Cerebellar nuclear complex (tissue), 1 donor: ENCODE results near the gene NDUFV2.
"Not testable (repeated sequence)": the region's sequence is repeated elsewhere in the genome, so short reads cannot be mapped to it uniquely, and the experiment has no call there.

Source experiments
- DNase-seq, 2 experiments: peaks; one replicate each; lab custom pipeline; 2025; lab: John Stamatoyannopoulos, UW

NDUFV2 gene

DNA sequence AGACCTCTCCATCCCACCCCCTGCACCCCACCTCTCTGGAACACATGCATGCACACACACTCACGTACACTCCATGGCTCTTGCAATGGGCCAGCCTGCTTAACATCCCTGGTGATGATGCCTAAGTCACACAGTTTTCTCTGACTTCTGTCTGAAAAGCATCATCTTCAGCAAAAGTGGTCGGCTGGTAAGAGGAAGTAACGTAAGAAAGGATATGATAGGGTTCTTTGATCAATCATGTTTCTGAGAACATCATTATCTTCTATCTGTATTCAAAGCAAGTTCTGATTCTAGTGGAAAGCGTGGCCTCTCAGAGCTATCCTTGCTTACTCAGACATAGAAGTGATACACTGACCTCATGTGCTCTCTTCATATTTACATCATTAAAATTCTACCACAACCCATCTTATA, 11.4 kb upstream of the NDUFV2 start:
- no peak for DNase-seq

DNA sequence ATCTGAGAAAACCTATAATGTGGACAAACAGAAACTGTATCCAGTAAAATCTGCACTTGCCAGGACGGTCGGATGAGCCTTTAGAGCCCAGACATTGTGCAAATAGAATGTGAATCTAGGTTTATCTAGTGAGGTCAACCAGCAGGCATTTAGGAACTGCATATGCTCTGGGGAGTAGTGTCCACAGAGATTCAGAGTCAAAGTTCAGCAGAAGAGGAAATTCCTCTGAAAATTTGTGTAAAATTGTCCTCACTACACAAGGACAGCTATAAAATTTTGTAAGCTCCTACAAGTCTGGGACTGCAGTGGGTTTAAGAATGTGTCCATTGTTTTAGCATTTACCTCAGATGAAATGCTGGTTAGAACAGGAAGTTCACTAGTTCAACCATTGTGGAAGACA, 9.8 kb upstream of the NDUFV2 start:
- no peak for DNase-seq

DNA sequence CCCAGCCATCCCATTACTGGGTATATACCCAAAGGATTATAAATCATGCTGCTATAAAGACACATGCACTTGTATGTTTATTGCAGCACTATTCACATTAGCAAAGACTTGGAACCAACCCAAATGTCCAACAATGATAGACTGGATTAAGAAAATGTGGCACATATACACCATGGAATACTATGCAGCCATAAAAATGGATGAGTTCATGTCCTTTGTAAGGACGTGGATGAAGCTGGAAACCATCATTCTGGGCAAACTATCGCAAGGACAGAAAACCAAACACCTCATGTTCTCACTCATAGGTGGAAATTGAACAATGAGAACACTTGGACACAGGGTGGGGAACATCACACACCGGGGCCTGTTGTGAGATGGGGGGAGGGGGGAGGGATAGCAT, 9.4 kb upstream of the NDUFV2 start:
- not testable (repeated sequence) for DNase-seq

DNA sequence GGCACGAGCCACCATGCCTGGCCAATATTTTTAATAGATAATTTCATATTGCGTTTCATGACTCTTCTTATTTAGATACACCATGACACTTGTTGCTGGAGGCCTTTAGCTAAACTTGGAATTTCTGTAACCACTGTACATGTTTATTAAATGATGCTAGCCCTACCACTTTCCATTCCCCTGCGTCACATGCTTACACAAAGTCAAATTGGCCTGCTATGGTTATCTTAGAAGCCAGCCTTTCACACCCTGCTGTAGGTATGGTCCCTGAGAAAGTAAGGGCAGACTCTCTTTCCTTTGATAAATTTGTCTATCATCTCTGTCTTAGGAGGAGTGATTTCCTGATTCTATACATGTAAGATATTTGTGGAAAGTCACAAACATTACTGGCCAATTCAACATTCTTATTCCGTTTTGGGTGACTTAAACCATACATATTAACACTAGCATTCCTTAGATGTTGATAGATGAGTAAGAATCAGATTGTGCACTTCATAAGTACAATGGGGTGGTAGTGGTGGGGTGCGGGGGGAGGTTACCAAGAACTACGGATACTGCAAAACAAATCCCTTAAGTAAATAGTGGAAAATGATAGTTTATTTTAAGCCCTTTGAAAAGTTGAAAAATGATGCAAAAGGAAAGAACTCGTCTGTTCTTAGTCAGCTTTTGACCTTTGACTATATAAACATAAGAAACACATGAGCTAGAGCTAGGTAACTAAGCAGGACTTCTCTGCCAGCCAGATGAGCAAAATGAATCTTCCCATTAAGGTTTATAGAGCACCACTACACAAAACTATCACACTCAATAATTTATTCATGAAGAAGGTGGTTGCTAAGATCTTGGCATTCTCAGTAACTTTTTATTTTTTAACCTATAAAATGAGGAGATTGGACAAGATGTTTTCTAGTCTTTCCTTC, 7.9 kb upstream of the NDUFV2 start:
- no peak for DNase-seq

DNA sequence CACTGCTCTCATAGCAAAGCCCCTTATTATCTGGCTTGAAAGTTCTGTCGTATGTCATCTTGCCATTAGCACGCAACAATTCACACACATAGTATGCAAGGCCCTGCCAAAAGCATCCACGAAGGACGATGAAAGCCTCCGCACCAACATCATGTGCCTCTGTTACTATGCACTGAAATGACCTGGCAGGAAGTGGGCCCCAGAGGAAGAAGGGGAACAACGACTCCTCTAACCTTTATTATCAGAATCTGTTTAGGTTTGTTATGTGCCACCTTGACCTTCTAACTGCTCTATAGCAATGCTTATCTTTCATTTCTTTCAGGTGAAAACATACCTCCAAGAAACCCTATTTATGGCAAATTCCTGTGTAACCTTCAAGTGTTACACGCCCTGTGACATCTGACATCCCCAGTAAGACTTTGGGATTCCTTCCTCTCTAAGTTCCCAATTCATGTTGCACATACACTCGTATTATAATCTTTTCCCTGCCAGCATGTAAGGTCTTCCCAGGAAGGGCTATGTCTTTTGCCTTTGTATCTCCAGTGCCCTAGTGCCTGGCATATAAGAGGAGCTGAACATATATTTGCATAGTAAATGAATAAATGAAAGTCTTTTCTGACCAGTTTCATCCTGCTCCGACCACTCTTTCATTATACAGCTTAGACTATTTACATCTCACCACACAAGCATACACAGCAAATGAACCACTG, 7.0 kb upstream of the NDUFV2 start:
- DNase-seq = no peak

DNA sequence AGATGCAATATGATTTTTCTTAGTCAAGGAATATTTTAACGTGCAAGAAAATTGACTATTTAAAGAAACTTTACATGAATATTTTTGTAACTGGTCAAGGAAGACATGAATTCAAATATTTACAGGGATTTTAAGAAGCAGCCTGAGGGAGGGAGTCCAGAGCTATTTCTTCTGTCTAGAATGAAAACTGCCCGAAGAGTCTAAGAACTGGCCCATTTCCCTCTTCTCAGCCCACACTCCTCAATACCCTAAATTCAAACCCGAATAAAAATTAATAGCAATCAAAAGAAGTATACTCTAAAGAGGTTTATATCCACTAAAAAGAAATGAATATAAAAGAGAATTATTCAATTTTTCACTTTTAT, 6.5 kb upstream of the NDUFV2 start:
- DNase-seq = no peak

DNA sequence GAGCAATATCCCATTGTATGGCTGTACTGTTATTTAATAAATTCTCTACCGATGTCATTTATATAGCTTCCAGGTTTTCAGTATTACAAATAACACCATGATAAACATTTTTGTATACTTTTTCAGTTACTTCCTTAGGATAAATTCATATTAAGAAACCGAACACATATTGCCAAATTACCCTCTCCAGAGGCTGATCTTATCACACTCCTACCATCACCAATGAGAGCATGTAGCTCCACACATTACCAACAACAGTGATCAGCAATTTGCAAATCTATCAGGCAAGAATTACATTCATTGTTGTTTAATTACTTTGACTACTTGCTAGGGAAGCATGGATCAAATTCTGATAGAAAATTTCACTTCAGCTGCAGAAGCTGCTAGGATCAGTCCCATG, 5.8 kb upstream of the NDUFV2 start:
- DNase-seq = no peak

DNA sequence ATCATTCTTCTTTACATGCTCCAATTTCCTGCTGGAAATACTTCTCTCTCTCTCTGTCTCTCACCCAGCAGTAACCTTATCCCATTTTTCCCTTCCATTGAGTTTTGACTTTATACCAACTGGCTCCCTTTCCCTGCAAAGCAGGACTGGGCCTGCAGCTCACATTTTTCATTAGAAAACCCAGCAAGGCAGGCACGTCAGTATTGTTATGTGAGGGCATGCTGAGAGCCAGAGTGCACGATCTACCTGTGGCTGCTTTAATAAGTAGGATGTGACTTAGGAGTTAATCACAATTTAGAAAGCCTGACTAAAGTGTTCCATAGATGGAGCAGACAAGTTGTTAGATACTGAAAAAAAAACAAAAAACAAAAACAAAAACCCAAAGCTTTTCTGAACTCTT, 5.2 kb upstream of the NDUFV2 start:
- no peak for DNase-seq

DNA sequence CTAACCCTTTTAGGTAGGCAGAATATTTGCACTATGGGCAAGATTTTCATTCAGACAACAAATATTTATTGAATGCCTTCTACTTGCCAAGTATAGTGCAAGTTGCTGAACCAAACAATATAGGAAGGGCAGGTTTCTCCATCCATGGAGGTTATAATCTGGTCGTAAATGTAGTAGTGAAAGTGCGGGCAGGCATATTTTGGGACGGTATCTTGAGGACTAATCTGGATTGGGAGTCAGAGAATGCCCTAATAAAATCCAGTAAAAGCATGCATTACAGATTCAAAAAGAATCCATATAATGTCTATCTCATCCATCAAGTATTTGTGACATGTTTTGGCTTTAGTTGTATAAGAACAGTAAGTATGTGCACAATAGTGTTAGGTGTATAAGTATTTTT, 1.7 kb upstream of the NDUFV2 start:
- DNase-seq = no peak

DNA sequence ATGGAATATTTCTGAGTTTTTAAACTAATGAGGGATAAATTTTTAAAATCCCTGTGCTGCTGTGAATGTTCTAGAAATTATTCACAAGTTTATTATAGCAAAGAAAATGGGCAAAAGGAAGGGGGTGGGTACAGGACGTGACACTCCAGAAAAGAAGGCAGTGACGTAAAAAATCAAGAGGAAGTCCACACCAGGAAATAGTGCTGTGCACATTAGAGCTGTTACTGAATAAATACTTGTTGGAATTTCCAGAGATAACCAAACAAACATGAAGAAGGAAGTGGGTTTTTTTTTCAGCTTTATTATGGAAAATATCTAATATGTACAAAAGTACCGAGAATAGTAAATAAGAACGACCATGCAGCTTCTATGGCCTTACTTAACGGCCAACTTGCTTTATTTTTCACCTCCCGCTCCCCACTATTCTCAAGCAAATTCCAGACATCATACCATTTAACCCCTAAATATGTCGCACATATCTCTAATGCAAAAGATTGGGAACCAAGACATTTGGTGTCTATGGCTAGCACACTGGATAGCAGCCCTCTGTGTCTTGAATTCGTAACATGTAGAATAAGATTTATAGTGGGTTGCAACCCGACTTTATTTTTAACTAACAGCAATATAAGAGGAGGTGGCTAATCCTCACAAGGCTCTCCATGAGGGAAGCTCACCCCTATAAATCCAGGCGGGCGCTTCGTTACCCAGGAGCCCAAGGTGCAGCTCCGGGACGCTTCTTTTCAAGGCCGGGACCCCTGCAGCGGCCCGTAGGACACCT, 580 bp upstream of the NDUFV2 start:
- DNase-seq = no peak

DNA sequence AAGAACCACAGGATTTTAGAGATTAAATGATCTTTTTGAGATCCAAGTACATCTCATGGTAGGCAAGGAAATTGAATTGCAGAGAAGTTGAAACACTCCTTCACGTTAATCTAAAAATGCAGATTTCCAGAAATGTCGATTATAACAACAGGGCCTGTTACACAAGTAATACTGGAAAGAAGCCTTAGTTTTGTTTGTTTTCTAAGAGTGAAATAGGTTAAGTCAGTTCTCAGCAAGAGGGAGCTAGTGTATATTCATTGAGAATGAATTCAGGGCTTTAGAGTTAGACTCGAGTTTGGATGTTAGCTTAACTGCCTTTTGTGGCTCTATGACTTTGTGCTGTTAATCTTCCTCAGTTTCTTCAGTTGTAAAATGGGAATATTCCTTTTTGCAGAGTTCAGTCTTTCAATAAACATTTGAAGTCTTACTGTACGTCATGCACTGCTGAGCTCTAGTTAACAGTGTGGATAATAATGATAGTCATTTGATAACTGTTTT, 926 bp downstream of the NDUFV2 start:
- DNase-seq = no peak

DNA sequence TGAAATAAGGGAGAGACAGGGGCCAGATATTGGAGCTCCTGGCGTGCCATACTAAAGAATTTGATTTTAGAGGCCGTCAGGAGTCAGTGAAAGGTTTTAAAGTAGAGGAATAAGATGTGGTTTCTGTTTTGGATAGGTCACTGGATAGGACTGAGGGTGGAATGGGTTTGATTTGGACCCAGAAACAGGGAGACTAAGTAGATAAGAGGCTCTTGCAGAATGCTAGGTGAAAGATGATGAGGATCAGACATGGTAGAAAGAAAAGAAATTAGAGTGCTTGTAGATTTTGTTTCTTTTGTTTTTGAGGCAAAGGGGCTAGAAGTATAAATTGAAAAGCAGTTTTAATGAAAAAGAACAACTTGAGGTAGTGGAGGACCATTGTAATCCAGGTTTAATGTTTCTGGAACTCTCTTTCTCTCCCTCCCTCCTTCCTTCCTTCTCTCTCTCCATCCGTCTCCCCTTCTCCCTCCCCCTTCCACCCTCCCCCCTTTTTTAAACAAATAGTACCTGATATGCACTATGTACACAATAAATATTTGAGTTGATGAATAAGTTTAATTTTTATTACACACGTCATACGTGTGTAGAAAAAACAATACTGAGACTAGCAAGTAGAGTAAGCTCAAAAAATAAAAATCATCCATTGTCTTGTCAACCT, 1.9 kb downstream of the NDUFV2 start:
- DNase-seq = no peak

DNA sequence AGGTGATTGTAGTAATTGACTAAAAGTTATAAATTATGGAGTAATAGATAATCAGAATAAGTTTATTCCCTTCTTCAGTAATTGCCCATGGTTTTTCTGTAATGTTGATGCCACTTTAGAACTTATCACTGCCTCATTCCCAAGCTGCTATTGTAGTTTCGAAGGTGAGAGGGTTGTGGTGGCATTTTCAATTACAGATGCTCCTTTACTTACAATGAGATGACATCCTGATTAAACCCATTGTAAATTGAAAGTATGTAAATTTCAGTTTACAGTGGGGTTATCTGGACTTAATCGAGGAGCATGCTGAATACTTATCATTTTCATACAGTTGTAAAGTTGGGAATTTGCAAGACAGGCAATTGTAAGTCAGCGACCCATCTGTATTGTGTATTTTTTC, 2.9 kb downstream of the NDUFV2 start:
- no peak for DNase-seq

DNA sequence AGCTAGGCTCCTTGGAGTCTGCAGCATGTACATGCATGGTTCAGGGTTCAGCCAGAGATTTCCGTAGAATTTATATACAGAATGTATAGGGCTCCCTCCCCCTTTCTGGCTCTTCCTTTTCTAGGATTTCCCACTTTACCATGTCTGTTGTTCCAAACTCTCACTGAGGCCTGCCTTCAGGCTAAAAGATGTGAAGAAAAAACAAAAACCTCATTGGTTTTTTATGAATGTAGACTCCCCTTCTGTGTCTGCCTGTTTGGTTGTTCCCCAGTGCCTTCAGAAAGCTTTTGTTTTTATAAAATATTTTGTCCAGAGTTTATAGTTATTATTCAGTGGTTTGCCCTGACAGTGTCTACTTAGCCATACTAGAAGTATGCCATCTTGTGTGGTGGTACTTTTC, 3.6 kb downstream of the NDUFV2 start:
- no peak for DNase-seq

DNA sequence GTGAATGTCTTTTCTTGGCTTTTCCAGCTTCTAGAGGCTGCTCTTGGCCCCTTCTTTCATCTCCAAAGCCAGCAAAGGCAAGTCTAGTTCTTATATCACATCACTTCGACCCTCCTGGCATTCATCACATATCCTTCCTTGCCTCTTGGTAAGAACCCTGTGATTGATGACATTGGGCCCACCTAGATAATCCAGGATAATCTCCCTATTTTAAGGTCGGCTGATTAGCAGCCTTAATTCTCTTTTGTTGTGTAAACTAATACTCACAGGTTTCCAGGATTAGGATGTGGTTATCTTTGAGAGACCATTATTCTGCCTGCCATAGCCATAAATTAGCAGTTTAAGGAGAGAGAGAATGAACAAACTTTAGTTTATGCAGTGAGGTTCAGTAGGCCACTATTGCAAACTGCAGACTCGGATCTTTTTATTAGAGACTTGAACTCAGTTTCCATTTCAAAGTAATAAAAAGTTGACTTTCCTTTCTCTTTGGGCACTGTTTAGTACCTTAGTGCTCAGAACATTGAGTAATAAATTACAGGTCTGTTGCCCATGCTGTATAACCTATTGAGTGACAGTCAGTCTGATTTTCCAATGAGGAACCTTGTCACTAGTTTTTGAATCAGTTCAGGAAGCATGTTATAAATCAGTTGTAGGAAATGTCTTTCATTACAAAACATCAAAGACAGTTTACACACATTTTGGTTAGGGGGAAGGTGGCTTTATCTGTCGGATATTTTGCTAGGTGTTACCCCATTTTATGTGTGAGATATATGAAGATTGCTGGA, 4.5 kb downstream of the NDUFV2 start:
- DNase-seq = no peak

DNA sequence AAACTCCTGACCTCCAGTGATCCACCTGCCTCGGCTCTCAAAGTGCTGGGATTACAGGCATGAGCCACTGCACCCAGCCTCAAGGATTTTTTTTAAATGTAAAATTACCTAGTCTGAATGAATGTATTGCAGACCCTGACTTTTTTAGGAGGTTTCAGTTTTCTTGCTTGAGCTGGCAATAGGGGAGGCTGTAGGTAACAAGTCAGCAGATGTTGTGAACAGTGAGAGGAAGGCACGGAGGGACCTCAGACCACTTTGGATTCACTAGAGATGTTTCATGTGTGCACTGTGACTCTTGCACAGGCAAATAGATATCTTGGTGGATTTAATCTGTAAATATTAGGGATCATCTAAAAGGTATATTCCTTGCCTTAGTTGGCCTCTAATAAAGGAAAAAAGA, 6.4 kb downstream of the NDUFV2 start:
- no peak for DNase-seq

DNA sequence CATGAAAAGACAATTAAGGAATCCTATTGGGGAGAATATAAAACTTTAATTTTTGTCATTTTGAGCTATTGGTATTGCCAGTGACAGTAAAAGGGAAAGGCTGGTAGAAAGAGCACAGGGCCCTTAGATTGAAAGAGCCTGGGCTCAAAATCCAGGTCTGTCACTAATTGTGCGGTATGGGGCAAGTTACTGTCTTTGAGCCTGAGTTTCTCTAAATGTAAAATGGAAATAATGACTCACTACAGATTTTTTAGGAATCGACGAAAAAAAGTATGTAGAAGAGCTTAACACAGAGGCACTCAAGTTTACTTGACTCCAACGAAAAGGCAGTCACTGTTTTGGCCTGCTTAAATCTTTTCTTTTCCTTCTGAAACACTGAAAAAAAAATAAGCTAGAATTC, 7.0 kb downstream of the NDUFV2 start:
- DNase-seq = no peak

DNA sequence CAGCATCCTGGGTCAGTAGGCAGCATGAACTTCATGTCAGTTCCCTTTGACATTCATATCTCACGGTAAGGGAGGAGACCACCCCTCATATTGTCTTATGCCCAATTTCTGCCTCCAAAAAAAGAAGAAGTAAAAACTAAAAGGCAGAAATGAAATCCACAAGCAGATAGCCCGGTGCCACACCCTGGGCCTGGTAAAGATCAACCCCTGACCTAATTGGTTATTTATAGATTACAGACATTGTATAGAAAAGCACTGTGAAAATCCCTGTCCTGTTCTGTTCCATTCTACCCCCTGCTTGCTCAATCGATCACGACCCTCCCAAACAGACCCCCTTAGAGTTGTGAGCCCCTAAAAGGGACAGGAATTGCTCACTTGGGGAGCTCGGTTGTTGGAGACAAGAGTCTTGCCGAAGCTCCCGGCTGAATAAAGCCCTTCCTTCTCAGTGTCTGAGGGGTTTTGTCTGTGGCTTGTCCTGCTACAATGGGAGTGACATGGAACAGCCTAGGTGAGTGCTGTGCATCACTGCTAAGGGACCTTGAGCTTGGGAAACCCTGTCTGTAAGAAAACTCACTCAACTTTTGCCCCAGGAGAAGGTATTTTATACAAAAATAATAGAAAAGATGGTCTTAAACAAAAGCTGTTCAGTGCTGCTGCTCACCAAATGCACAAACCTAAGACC, 11.1 kb downstream of the NDUFV2 start:
- no peak for DNase-seq

DNA sequence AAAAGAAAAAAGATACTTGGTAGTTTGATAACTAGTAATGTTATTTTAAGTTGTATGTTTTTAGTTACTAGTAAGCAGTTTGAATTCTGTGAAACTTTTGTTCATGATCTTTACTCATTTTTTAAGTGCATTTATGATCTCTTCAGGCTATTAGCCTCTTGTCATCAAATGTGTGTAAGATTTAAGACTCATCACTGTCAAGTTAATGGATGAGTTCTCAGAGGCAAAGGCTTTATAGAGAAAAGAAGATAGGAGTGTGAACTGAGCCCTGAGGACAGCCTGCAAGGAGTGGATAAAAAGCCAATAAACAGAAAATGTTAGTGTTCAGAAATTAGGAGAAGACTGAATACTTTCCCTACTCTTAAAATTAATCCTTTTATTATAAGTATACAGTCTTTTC, 13.5 kb downstream of the NDUFV2 start:
- DNase-seq = no peak

DNA sequence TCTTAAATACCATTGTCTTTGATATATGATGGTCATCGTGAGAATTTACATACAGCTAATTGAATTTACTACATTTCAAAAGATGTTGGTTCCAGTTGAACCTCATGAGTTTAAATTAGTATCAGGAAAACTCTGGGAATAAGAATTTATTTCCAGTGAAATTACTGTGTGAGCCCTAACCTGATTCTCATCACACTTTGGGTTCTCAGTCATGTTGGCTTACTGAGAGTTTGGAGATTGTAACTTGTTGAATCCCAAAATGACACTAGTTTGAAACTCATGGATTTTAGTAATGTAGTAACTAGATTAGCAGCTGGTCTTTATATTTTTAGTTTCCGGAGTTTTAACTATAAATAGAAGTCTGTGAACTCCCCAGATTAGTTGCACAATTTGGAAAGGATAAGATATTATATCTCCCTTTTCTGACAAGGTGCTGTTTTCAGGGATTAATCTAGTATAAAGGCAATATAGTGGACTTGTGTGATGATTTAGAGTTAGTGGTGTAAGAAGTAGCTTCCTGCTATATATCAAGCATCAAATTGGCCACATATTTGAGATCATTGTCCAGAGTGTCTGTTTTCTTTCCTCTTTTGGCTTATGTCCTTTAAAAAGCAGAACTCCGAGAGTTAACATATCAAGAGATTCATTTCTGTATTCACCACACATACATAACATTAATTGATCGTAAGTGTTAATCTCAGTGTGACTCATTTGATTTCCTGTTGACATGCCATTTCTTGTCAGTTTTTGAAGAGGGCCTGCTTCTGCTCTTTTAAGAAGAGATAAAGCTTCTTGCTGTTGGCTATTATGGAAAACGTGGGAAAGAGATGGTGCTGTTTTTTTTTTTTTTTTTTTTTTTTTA, 15.7 kb downstream of the NDUFV2 start:
- DNase-seq = no peak
